ENCODE data around the gene CACNA1B. TPM values are rescaled to one million over a fixed set of nuclear protein-coding genes. Genes with fewer than 3 reads are reported as not detected.

CACNA1B gene
- total RNA-seq, 2 donors from 2014 or later: 0.19 to 0.42 TPM

DNA sequence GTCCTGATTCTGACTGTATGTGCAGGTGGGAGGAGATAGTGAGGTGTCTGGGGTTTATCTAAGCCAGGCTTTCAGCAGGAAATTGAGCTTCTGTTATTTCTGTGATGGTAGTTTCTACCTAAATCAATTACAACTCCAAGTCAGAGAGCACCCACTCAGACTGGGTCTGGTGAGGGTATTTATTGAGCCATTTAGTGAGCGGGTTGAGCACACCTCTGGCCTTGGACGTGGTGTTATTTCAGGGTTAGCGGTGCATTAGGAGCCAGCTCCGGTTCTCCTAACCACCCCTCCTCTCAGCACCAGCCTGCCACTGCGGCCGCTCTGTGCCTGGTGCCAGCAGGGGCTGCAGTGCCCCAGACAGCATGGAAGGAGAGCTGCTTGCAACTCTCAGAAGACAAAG, 238.9 kb downstream of the CACNA1B start:
- no peak for DNase-seq
- no peaks in the 10 kb centered on the region for H3K27me3 ChIP-seq
- intact Hi-C loops (cut with DNase I): no loop called here
- TF ChIP-seq, protein P1, sequence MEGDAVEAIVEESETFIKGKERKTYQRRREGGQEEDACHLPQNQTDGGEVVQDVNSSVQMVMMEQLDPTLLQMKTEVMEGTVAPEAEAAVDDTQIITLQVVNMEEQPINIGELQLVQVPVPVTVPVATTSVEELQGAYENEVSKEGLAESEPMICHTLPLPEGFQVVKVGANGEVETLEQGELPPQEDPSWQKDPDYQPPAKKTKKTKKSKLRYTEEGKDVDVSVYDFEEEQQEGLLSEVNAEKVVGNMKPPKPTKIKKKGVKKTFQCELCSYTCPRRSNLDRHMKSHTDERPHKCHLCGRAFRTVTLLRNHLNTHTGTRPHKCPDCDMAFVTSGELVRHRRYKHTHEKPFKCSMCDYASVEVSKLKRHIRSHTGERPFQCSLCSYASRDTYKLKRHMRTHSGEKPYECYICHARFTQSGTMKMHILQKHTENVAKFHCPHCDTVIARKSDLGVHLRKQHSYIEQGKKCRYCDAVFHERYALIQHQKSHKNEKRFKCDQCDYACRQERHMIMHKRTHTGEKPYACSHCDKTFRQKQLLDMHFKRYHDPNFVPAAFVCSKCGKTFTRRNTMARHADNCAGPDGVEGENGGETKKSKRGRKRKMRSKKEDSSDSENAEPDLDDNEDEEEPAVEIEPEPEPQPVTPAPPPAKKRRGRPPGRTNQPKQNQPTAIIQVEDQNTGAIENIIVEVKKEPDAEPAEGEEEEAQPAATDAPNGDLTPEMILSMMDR (IDR thresholded peaks at IDR 0.05): no peak
- no peaks in the 10 kb centered on the region for H3K4me1 ChIP-seq
- no peaks in the 10 kb centered on the region for H3K9me3 ChIP-seq
- H3K9ac ChIP-seq (ENCODE audit: low read depth in 2 of 2, low read length in 2 of 2): no peak overlapping the region
- H3K36me3 ChIP-seq: no peaks in the 10 kb centered on the region
- H3K4me3 ChIP-seq: no peak overlapping the region
- no peak overlapping the region for H3K27ac ChIP-seq

DNA sequence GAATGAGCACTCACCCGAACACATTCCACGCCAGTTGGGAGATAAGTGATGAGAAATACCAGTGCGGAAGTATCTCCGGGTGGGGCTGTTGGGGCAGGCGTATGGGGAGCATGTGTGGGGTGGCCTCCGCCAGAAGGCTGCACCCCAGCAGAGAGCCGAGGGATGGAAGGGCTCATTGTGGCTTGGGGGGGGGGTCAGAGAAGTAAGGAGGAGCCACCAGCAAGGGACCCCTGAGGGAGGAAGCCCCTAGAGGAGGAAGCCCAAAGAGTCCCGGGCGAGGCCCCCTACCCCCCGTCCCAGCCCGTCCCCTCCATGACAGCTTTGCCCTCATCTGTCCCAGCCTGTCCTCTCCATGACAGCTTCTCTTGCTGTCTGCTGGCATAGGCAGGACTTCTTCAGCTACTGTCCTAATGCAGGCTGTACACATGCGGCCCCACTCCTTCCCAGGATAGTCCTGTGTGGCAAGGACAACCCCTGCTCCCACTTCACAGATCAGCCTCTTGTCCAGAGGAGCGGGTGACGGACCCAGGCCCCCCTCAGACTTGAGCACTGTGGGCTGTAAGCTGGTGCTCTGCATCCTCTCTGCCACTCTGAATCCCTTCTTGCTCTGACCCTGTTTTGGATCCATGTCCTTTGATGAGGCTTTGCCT, 239.6 kb downstream of the CACNA1B start:
- TF ChIP-seq, protein P1 (IDR thresholded peaks at IDR 0.05): no peak
- DNase-seq: no peak
- no peak overlapping the region for H3K4me3 ChIP-seq
- no peak overlapping the region for H3K9ac ChIP-seq (ENCODE audit: low read depth in 2 of 2, low read length in 2 of 2)
- intact Hi-C loops (cut with DNase I): no loop called here
- no peaks in the 10 kb centered on the region for H3K9me3 ChIP-seq
- no peaks in the 10 kb centered on the region for H3K4me1 ChIP-seq
- H3K36me3 ChIP-seq: no peaks in the 10 kb centered on the region
- no peak overlapping the region for H3K27ac ChIP-seq
- H3K27me3 ChIP-seq: no peaks in the 10 kb centered on the region

DNA sequence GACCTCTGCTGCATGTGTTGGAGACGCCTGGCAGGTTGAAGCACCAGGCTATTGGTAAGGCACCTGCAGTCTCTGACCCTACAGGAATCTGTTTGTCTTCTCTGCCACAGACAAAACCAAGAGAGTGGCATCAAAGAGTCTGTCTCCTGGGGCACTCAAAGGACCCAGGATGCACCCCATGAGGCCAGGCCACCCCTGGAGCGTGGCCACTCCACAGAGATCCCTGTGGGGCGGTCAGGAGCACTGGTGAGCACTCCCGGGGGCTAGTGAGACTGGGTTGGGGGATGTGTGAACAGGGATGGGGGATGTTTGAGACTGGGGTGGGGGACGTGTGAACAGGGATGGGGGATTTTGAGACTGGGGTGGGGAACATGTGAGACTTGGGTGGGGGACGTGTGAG, 240.3 kb downstream of the CACNA1B start:
- no peaks in the 10 kb centered on the region for H3K36me3 ChIP-seq
- H3K9me3 ChIP-seq: no peaks in the 10 kb centered on the region
- no peak overlapping the region for H3K27ac ChIP-seq
- DNase-seq: no peak
- no peaks in the 10 kb centered on the region for H3K4me1 ChIP-seq
- H3K4me3 ChIP-seq: no peak overlapping the region
- TF ChIP-seq, protein P1 (IDR thresholded peaks at IDR 0.05): no peak
- intact Hi-C loops (cut with DNase I): no loop called here
- no peak overlapping the region for H3K9ac ChIP-seq (ENCODE audit: low read depth in 2 of 2, low read length in 2 of 2)
- H3K27me3 ChIP-seq: no peaks in the 10 kb centered on the region

DNA sequence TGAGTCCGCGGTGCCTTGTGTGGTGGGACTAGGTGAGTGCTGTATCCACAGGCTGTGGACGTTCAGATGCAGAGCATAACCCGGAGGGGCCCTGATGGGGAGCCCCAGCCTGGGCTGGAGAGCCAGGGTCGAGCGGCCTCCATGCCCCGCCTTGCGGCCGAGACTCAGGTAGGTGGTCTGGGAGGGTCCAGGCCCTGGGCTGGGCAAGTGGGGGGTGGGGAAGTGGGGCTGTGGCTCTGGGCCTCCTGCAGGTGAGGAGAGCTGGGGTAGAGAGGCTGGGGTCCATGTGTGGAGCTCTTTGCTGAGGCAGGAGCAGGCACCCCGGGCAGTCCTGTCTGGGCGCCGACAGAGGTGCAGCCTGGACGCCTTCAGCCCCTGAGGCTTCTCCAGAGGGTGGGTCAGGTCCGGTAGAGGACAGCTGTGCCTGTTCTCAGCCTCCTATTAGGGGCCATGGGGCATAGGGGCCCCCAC, 241.1 kb downstream of the CACNA1B start:
- Histone ChIP-seq H3K4me1 (no peaks in the 10 kb centered on the region), H3K4me3 (no peak overlapping the region), H3K9ac (ENCODE audit: low read depth in 2 of 2, low read length in 2 of 2) (no peak overlapping the region), H3K27ac (no peak overlapping the region), H3K36me3 (no peaks in the 10 kb centered on the region), H3K27me3 (no peaks in the 10 kb centered on the region), H3K9me3 (no peaks in the 10 kb centered on the region)
- TF ChIP-seq, protein P1 (IDR thresholded peaks at IDR 0.05): no peak
- DNase-seq: peak; percentile 14
- intact Hi-C loops (cut with DNase I): no loop called here

DNA sequence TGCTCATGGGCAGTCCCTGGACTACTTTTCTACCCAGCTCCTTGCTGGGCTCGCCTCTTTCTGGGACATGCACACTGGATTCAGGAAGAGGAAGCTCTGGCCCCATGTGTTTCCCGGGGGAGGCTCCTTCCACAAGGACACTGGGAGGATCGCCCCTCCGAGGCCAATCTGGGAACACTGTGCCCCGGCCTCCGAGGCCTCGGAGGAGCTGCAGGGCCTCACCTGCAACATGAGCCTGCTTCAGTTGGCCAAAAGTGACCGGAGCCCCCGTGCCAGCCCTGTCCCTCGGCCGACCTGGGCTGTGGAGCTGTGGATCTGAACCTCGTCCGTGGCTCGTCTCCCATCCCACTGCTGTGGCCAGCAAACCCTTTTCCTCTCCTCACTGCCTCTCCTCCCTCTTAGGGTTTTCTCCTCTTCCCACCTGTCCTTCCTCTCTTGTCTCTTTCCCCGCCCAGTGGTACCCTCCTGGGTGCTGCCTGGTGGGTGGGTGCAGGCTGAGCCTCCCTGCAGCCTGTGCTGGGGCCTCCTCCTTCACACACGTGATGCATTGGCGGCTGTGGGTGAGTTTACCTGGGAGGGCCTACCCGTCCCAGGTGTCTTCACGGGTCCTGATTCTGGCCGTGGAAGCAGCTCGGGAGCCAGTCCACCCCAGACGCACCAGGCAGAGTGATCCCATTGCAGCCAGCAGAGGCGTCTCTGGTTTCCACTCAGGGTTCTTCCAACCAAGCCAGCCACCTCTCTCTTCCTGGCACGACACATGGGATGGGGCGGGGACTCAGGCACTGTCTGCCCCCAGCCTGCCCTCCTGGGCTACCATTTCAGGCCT, 241.8 kb downstream of the CACNA1B start:
- Histone ChIP-seq H3K9ac (ENCODE audit: low read depth in 2 of 2, low read length in 2 of 2) (no peak overlapping the region), H3K9me3 (no peaks in the 10 kb centered on the region), H3K27me3 (no peaks in the 10 kb centered on the region), H3K27ac (no peak overlapping the region), H3K36me3 (no peaks in the 10 kb centered on the region), H3K4me1 (no peaks in the 10 kb centered on the region), H3K4me3 (no peak overlapping the region)
- TF ChIP-seq, protein P1 (IDR thresholded peaks at IDR 0.05): no peak
- no peak for DNase-seq
- intact Hi-C loops (cut with DNase I): no loop called here

Measured in colonic mucosa (tissue), 4 donors.